ENCODE data around the gene ARSK.

GRCh38 chr5:95621839-95622629 is 67.1 kb downstream of the ARSK start:
- TF ChIP-seq CTCF (IDR thresholded peaks at IDR 0.05), result no peak
- TF ChIP-seq POLR2A (IDR thresholded peaks at IDR 0.05), result no peak
